Epithelial cell of alveolus of lung (primary cell): Measurements from ENCODE around the gene ANXA2. TPM values are rescaled to one million over a fixed set of nuclear protein-coding genes. Genes with fewer than 3 reads are reported as not detected.

Source experiments
- total RNA-seq: library from RNA; depleted of rRNA; stranded (reverse); fragments of >200 nt; gene quantifications from 2 replicates; pipeline ENCODE4 v1.2.1, GENCODE V29; 2015

ANXA2 gene
- total RNA-seq = 778 and 2,807 TPM in 2 replicates

DNA sequence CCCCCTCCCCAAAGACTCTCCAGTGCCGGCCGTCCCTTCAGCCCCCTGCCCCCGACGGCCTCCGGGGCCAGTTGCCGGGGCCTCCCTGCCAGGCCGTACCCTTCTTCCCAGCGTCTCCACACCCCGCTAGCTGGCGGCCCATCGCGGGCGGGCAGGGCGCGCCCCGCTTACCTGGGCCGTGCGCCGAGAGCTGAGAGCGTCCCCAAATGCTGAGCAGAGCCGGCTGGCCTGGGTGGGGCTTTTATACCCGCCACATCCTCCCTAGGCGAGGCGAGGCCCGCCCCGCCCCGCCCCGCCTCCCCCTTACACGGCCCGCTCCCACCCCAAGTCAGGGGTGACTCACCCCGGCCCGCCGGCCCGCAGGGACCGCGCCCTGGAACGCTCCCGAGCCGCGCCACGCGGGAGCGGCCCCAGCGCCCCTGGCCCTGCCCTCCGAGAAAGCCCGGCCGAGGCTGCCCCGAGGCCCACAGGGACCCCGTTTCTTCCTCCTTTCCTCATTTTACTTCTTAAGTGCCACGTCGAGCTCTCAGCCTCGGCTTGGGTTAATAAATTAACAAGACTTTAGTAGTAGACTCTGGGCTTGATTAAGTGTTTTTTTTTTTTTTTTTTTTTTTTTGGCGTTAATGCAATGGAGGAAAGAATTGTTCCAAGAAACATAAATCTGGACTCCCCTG lies at the start of gene ANXA2:
Gene ANXA2 (minus strand): TSS at position 215 of the 674 bp plus-strand sequence. CDS start 11,911 bp downstream, outside the sequence.

Other genes starting within 250 kb of the ANXA2 start
- 17.3 and 32.6 TPM in 2 replicates for gene ICE2, start 81.2 kb upstream of the ANXA2 start, total RNA-seq